ENCODE results near the gene ZFHX3. TPM values are rescaled to one million over a fixed set of nuclear protein-coding genes. Genes with fewer than 3 reads are reported as not detected.

Gene ZFHX3
- total RNA-seq, 2 experiments from 2014 or later = 0.38 to 0.43 TPM

DNA sequence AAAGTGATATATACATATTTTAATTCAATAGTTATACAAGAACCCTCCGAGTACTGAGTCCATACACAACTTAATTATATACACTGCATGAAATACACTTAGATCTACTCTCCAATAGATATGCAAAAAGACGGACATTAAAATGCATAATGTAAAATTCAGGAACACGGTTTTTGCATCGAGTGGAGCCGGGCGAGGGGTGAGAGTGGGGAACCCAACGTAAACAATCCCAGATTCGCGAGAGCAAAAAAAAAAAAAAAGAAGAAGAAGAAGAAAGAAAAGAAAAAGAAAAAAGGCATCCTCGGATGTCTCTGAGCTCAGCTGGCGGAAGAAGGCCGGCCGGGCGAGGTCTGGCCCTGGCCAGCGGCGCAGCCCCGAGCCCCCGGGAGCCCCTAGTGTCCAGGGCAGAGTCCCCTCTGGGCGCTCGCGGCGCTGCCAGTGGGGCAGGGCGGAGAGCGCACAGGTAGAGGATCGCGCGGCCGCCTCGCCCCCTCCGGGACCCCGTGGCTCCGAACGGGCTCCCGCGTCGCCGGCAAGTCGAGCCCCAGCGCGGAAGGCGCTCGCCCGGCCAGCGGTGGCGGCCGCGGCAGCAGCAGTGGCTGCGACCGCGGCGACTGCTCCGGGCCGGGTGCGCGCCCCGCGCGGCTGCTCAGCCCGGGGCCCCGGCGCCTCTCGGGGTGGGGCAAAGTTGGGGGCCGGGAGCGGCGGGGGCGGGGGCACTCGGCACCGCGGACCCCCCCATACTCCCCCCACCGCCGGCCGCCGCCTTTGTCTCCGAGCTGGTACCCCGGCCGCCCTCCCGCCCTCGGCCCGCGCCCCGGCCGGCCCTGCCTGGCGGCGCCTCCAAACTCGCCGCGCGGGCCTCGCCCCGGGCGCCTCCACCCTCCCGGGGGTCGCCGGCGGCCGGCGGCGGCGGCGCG is 9.6 kb upstream of the ZFHX3 start:
- H3K27ac Mint-ChIP-seq = no peak overlapping the region
- peaks cover 60% of the 10 kb centered on the region for H3K27me3 Mint-ChIP-seq
- ChIA-PET POLR2A (no interaction called here), CTCF (no interaction called here)
- H3K4me1 Mint-ChIP-seq = peaks cover 13% of the 10 kb centered on the region
- no peaks in the 10 kb centered on the region for H3K36me3 Mint-ChIP-seq (ENCODE audit: low read depth)
- peak overlapping the region; percentile 71 for H3K4me3 Mint-ChIP-seq
- no peaks in the 10 kb centered on the region for H3K9me3 Mint-ChIP-seq
- DNase-seq = no peak

DNA sequence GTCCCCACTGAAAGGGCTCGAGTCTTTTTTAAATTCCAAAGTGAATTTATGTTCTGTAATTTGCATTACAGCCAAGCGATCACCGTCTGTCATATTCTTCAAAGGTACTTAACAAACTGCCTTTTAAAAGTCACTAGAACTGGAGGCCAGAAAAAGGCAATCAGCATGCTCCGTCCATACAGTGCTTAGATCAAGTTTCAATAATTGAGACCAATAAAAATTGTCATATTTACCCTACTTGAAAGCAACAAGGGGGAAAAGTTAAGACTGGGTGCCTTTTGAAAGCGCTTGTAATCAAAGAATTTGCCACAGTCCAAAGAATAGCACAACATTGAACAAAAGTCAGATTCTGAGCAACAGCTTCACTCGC is 9.0 kb upstream of the ZFHX3 start:
- Mint-ChIP-seq H3K4me1 (peaks cover 13% of the 10 kb centered on the region), H3K36me3 (ENCODE audit: low read depth) (no peaks in the 10 kb centered on the region), H3K9me3 (no peaks in the 10 kb centered on the region), H3K27ac (no peak overlapping the region), H3K4me3 (peak overlapping the region; percentile 71), H3K27me3 (peaks cover 54% of the 10 kb centered on the region)
- DNase-seq = no peak
- ChIA-PET POLR2A (no interaction called here), CTCF (no interaction called here)

DNA sequence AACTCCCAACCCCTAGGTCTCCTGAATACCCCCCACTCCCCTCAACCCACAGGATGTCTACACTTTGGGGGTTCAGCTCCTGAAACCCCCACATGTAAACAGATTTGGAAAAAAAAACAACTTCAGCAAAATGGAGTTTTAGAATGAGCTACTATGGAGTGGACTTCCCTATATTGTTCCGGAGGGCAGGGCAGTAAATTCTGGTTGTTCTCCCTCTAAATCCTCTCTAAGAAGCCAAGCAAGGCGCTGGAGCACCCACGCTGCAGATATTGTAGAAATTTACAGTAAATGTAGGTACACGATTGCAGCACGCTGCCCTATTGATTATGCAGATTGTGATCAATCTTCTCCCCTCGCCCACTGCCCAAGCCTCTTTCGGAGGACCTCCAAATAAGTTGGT is 8.5 kb upstream of the ZFHX3 start:
- Mint-ChIP-seq H3K27ac (no peak overlapping the region), H3K4me3 (no peak overlapping the region), H3K9me3 (no peaks in the 10 kb centered on the region), H3K4me1 (peaks cover 13% of the 10 kb centered on the region), H3K36me3 (ENCODE audit: low read depth) (no peaks in the 10 kb centered on the region), H3K27me3 (peaks cover 51% of the 10 kb centered on the region)
- ChIA-PET POLR2A (no interaction called here), CTCF (no interaction called here)
- no peak for DNase-seq

DNA sequence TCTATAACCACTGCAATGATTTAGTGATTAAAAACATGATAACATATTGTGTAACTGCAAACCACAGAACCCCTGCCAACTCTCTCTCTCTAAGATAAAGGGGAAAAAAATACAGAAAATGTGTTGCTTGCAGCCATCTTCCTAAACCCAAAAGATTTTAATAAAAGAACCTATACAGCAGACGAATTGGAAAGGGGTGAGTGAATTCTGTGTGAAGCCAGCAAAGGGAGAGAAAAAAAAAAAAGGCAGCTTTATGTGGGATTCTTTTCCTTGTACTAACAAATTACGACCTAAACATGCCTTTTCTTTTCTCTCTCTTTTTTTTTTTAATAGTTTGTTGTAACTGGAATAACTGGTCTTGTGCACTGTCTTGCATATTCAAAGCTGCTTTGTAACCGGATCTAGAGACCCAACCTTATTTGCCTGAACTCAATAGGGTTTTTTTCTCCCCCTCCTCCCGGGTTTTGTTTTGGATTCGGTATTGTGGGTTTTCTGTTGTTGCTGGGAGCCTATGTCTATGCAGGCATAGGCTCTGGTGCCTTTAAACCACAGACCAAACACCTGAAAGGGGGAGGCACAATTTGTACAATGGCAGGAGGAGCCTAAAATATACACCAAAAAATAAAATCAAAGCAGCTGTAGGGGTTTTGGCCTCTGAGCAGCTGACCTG is 7.0 kb upstream of the ZFHX3 start:
- Mint-ChIP-seq H3K9me3 (no peaks in the 10 kb centered on the region), H3K27me3 (peaks cover 40% of the 10 kb centered on the region), H3K27ac (no peak overlapping the region), H3K4me1 (peaks cover 13% of the 10 kb centered on the region), H3K36me3 (ENCODE audit: low read depth) (no peaks in the 10 kb centered on the region), H3K4me3 (no peak overlapping the region)
- ChIA-PET CTCF (no interaction called here), POLR2A (no interaction called here)
- no peak for DNase-seq

DNA sequence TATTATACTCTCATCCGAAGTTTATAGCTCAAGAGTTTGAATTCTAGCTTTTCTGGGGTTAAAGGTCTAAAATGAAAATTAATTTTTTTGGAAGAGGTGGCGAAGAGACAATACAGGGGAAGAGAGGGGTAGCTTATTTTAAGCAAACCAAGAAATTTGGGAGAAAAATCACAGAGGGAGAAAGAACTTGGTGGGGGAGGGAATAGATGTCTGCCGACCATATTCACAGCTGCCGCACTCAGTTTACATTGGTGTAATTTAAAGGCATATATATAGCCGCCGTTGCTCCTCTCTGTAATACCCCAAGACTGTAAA is 6.5 kb upstream of the ZFHX3 start:
- Mint-ChIP-seq H3K9me3 (no peaks in the 10 kb centered on the region), H3K4me1 (peaks cover 12% of the 10 kb centered on the region), H3K4me3 (no peak overlapping the region), H3K36me3 (ENCODE audit: low read depth) (no peaks in the 10 kb centered on the region), H3K27ac (no peak overlapping the region), H3K27me3 (peaks cover 35% of the 10 kb centered on the region)
- ChIA-PET CTCF (no interaction called here), POLR2A (no interaction called here)
- no peak for DNase-seq

DNA sequence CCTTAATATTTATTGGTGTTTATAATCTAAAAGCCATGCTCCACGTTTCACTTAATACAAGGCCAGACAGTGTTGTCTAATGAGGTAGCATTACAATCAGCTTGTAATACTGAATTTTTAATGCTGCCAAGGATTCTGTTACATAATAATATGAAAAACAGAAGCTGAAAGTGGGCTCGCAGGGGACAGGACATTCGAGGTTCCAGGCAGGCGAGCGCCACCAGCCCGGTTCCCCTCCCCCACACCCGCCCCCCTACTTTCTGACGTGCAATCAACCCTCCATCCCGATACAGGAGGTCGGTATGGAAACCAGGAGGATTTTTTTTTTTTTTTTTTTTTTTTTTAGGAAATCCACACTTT is 6.2 kb upstream of the ZFHX3 start:
- no peak overlapping the region for H3K27ac Mint-ChIP-seq
- H3K9me3 Mint-ChIP-seq = no peaks in the 10 kb centered on the region
- peaks cover 34% of the 10 kb centered on the region for H3K27me3 Mint-ChIP-seq
- POLR2A ChIA-PET = no interaction called here
- CTCF ChIA-PET = interaction anchor here (1.3 kb wide), 1 partner anchor 222 kb away, joined by 3 read pairs; no protein-coding TSS in a partner anchor
- no peak for DNase-seq
- no peaks in the 10 kb centered on the region for H3K36me3 Mint-ChIP-seq (ENCODE audit: low read depth)
- no peak overlapping the region for H3K4me3 Mint-ChIP-seq
- H3K4me1 Mint-ChIP-seq = peaks cover 10% of the 10 kb centered on the region

DNA sequence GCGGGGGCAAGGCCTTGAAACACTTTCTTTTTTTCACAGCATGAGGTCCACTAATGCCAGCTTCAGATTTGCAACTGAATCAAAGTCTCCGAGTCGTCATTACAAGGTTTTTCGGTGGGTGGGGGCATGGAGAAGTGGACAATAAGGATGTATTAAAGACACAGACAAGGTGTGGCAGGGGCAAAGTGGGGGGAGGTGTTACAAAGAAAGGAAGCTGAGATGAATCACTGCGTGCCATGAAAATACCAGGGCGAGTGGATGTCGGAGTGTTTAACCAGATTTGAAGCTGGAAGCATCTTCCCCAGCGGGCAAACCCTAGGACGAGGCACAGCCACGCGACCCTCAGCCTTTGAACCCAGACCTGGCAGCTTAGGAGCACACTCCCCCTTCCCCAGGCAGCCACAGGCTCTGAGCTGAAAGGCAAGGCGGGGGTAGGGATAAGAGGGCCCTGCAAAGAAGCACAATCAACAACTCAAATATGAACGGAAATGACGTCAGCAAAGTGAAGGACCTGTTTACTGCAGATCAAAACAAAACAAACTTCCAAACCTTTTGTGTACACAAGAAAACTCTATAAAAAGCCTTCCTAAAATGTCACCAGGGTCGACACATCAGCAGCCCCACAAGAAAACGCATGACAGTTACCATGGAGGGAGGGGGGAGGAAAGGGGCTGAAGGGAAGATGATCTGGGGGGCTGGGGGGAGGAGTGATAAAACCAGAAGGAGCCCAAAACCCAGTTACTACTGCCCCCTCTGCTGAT is 5.6 kb upstream of the ZFHX3 start:
- no peak for DNase-seq
- Mint-ChIP-seq H3K4me3 (no peak overlapping the region), H3K4me1 (peaks cover 7% of the 10 kb centered on the region), H3K27ac (no peak overlapping the region), H3K27me3 (peaks cover 36% of the 10 kb centered on the region), H3K9me3 (no peaks in the 10 kb centered on the region), H3K36me3 (ENCODE audit: low read depth) (no peaks in the 10 kb centered on the region)
- POLR2A ChIA-PET = no interaction called here
- CTCF ChIA-PET = interaction anchor here (1.3 kb wide), 1 partner anchor 221 kb away, joined by 3 read pairs; no protein-coding TSS in a partner anchor

DNA sequence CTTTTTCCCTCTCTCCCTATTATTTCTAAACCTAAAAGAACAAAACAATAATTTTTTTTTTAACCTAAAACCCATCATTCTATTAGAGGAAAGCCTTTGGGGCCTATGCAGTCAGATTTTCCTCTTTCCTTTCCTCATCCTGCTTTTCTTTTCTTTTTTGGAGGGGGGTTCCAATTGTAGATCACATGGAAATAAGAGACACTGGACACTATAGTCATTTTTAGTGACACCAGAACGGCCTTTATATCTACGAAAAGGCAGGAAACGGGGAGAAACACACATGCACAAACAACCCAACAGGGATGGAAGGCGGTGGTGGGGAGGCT is 5.1 kb upstream of the ZFHX3 start:
- ChIA-PET CTCF (interaction anchor here (1.3 kb wide), 1 partner anchor 220 kb away, joined by 3 read pairs; no protein-coding TSS in a partner anchor), POLR2A (no interaction called here)
- Mint-ChIP-seq H3K4me1 (peaks cover 7% of the 10 kb centered on the region), H3K4me3 (no peak overlapping the region), H3K27me3 (peaks cover 37% of the 10 kb centered on the region), H3K36me3 (ENCODE audit: low read depth) (no peaks in the 10 kb centered on the region), H3K9me3 (no peaks in the 10 kb centered on the region), H3K27ac (no peak overlapping the region)
- no peak for DNase-seq

DNA sequence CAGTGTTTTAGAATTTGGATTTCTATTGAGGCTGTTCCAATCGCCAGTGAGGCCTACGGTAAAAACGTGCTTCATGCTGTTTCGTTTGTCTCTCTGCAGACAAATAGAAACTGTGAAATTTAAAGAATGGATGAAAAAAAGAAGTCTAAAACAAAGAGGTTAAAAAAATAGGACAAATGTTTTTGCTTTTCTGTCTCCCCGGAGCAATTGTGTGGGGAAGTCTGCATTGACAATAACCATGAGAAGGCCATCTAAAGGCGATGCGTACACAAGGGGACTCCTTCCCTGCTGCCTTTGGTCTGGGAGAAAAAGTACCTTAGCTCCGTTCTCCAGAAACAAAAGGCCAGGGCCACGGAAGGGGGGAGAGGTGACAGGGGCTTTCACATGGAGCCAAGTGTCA is 4.6 kb upstream of the ZFHX3 start:
- no peaks in the 10 kb centered on the region for H3K9me3 Mint-ChIP-seq
- ChIA-PET CTCF (interaction anchor here (1.3 kb wide), 1 partner anchor 220 kb away, joined by 3 read pairs; no protein-coding TSS in a partner anchor), POLR2A (no interaction called here)
- no peak overlapping the region for H3K4me3 Mint-ChIP-seq
- no peak for DNase-seq
- peaks cover 7% of the 10 kb centered on the region for H3K4me1 Mint-ChIP-seq
- H3K27me3 Mint-ChIP-seq = peaks cover 37% of the 10 kb centered on the region
- H3K36me3 Mint-ChIP-seq (ENCODE audit: low read depth) = no peaks in the 10 kb centered on the region
- H3K27ac Mint-ChIP-seq = no peak overlapping the region

DNA sequence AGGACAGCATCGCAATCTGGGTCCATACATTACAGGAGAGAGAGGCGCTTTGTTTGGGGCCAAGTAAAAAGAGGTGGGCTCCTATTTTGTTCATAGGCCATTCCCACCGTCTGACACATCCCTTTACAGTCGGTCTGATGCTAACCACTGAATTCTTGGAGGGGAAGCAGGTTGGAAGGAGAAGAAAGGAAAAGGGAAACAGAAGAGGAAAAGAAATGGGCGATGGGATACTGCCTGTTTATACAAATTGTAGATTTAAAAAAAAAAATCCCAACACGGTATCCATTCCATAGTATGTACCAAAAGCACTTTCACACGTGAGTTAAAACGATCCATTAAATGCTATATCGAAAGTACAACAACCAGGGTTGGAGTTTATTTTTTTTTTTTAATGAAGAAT is 4.0 kb upstream of the ZFHX3 start:
- DNase-seq = no peak
- Mint-ChIP-seq H3K9me3 (no peaks in the 10 kb centered on the region), H3K36me3 (ENCODE audit: low read depth) (no peaks in the 10 kb centered on the region), H3K4me1 (peaks cover 7% of the 10 kb centered on the region), H3K27ac (no peak overlapping the region), H3K27me3 (peaks cover 38% of the 10 kb centered on the region), H3K4me3 (no peak overlapping the region)
- POLR2A ChIA-PET = no interaction called here
- CTCF ChIA-PET = no interaction called here

DNA sequence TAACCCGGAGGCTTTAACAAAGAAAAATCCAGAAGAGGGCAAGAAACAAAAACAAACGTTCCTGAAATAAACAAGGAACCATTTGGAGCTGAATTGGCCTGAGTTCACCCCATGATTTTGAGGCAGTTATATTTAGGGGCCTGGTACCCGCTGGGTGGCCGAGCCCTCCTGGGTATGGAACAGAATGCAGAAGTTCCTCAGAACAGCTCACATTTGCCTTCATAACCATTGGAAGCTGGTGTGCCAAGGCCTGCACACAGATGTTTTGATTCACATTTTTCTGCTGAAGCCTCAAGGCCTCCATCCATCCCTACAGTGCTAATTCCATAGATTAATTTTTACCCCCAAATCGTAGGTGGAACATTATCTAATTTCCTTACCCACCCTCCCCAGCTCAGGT is 3.3 kb upstream of the ZFHX3 start:
- no peak overlapping the region for H3K4me3 Mint-ChIP-seq
- no peaks in the 10 kb centered on the region for H3K36me3 Mint-ChIP-seq (ENCODE audit: low read depth)
- no peak for DNase-seq
- H3K27me3 Mint-ChIP-seq = peaks cover 40% of the 10 kb centered on the region
- H3K27ac Mint-ChIP-seq = no peak overlapping the region
- H3K4me1 Mint-ChIP-seq = peaks cover 7% of the 10 kb centered on the region
- ChIA-PET POLR2A (no interaction called here), CTCF (no interaction called here)
- H3K9me3 Mint-ChIP-seq = no peaks in the 10 kb centered on the region

DNA sequence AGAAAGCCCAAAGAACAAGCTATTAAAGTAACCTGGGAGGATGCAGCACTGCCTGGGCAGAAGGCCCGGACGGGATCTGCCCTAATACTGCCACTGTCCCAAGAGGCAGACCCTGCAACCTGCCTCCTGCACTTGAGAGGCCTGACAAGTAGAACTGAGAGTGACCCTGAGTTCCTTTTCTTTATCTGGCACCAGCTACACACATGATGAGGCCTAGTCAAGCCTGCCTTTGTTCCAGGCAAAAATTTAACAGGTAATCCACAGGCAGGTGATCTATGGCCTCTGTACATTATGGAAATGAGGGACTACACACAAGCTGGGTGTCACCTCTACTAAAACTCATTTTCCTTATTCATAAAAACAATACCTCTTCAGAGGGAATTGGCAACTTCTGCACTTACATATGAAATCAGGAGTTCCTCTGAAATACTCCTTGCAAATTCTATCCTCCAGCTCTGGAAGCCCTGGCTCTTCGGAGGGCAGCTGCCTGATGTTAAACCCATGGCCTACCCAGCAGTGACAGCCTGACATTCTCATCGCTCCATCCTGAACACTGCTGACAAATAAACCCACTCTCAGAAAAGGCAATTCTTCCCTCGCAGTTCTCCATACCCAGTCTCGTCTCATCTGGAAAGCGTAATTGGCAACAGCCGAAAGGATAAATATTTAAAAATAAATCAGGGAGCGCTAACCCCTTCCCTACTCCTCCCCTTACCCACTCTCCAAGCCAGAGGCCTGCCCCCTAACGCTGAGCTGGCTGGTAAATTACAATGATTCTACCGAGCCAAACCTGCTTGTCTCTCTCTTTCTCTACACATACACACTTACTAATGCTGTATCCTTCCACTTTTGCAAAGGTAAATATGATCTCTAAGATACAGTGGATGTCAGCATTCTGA is 2.5 kb upstream of the ZFHX3 start:
- POLR2A ChIA-PET = no interaction called here
- H3K4me3 Mint-ChIP-seq = no peak overlapping the region
- H3K9me3 Mint-ChIP-seq = no peaks in the 10 kb centered on the region
- no peaks in the 10 kb centered on the region for H3K36me3 Mint-ChIP-seq (ENCODE audit: low read depth)
- H3K4me1 Mint-ChIP-seq = peaks cover 3% of the 10 kb centered on the region
- peaks cover 37% of the 10 kb centered on the region for H3K27me3 Mint-ChIP-seq
- CTCF ChIA-PET = interaction anchor here (1.2 kb wide), 1 partner anchor 11 kb away, joined by 4 read pairs; no protein-coding TSS in a partner anchor
- H3K27ac Mint-ChIP-seq = no peak overlapping the region
- DNase-seq = no peak

DNA sequence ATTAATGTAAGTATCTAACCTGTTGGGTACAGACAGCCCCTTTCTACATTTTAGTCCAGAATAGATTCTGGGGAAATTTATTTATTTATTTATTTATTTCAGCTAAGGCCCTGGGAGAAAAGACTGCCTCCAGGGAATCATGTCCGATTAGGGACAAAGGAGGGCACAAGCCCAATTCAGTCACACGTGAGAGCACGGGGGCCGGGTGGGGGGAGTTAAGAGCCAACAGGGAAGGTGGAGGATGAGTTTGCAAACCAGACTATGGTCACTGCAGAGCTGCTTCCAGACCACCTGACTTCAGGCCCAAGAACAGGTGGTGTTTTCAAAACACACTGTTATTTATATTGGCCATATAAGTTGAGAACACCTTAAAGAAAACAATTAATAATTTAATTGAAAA is 1.6 kb upstream of the ZFHX3 start:
- H3K27me3 Mint-ChIP-seq = peaks cover 34% of the 10 kb centered on the region
- no peak for DNase-seq
- CTCF ChIA-PET = interaction anchor here (0.7 to 1.2 kb wide), 2 partner anchors 12 to 217 kb away, joined by 3 to 4 read pairs; no protein-coding TSS in a partner anchor
- no peak overlapping the region for H3K4me3 Mint-ChIP-seq
- POLR2A ChIA-PET = no interaction called here
- H3K36me3 Mint-ChIP-seq (ENCODE audit: low read depth) = no peaks in the 10 kb centered on the region
- H3K4me1 Mint-ChIP-seq = peaks cover 3% of the 10 kb centered on the region
- no peak overlapping the region for H3K27ac Mint-ChIP-seq
- H3K9me3 Mint-ChIP-seq = no peaks in the 10 kb centered on the region

Measured in activated CD4-positive, alpha-beta memory T cell treated with anti-CD3 and anti-CD28 coated beads, Interleukin-2, amount 10 ng/mL, durations not matched to agents 7 days and 5 days (primary cell).